Activated naive CD8-positive, alpha-beta T cell treated with anti-CD3 and anti-CD28 coated beads, Interleukin-2, amount 10 ng/mL, durations not matched to agents 7 days and 5 days (primary cell): ENCODE measurements around the gene ITIH5. TPM values are rescaled to one million over a fixed set of nuclear protein-coding genes. Genes with fewer than 3 reads are reported as not detected.

Experiments
- ATAC-seq: fragments of 150-1000 bp; cut with Tn5 transposase; one replicate; pipeline ENCODE4 v1.10.0; 2021; ENCODE audit warnings: low read depth, moderate library complexity
- POLR2A ChIA-PET: fragments of 350-600 bp; sonication (Branson Sonifier 250); formaldehyde crosslinking; loops from one replicate; lab custom pipeline; 2021; ENCODE audit warnings: antibody characterized with exemption; lab: Charles Lee
- DNase-seq: peaks from one replicate; pipeline ENCODE4 v3.0.0; 2021
- H3K27ac Mint-ChIP-seq: one replicate; pipeline ENCODE4 v1.8.0; 2022; ENCODE audit warnings: mild to moderate bottlenecking, mixed read lengths
- H3K27me3 Mint-ChIP-seq: one replicate; pipeline ENCODE4 v1.8.0; 2022; ENCODE audit warnings: mild to moderate bottlenecking, moderate library complexity, mixed read lengths
- H3K36me3 Mint-ChIP-seq: one replicate; pipeline ENCODE4 v1.8.0; 2021; ENCODE audit warnings: mild to moderate bottlenecking, mixed read lengths
- H3K4me1 Mint-ChIP-seq: one replicate; pipeline ENCODE4 v1.8.0; 2021; ENCODE audit warnings: mixed read lengths
- H3K4me3 Mint-ChIP-seq: one replicate; pipeline ENCODE4 v1.8.0; 2022; ENCODE audit warnings: mild to moderate bottlenecking, moderate library complexity, mixed read lengths
- H3K9me3 Mint-ChIP-seq: one replicate; pipeline ENCODE4 v1.8.0; 2021; ENCODE audit warnings: mixed read lengths
- total RNA-seq, 2 experiments: library from RNA; stranded (reverse); gene quantifications; one replicate each; pipeline ENCODE4 v1.2.3, GENCODE V29; 2021

ITIH5 gene
- total RNA-seq, 2 experiments from 2014 or later = not detected

GRCh38 chr10:7544203-7544602 lies 122.6 kb downstream of the ITIH5 start:
- peaks cover 3% of the 10 kb centered on the region for H3K36me3 Mint-ChIP-seq

GRCh38 chr10:7542189-7542914 lies 124.4 kb downstream of the ITIH5 start:
- Mint-ChIP-seq H3K4me1 (peaks cover 8% of the 10 kb centered on the region), H3K27me3 (no peaks in the 10 kb centered on the region), H3K27ac (no peak overlapping the region), H3K36me3 (peaks cover 9% of the 10 kb centered on the region), H3K9me3 (peaks cover 11% of the 10 kb centered on the region), H3K4me3 (no peak overlapping the region)
- ATAC-seq = no peak
- POLR2A ChIA-PET = no interaction called here
- no peak for DNase-seq

More at GRCh38 chr10:7544203-7544602, 122.6 kb downstream of the ITIH5 start:
- POLR2A ChIA-PET = no interaction called here
- DNase-seq (no peak), ATAC-seq (no peak)
- Mint-ChIP-seq H3K27me3 (no peaks in the 10 kb centered on the region), H3K9me3 (peaks cover 3% of the 10 kb centered on the region), H3K27ac (no peak overlapping the region), H3K4me1 (peaks cover 3% of the 10 kb centered on the region), H3K4me3 (no peak overlapping the region)

- peaks cover 8% of the 10 kb centered on the region for H3K4me1 Mint-ChIP-seq
- ATAC-seq = no peak
- peaks cover 11% of the 10 kb centered on the region for H3K9me3 Mint-ChIP-seq
- no peaks in the 10 kb centered on the region for H3K27me3 Mint-ChIP-seq
- peaks cover 9% of the 10 kb centered on the region for H3K36me3 Mint-ChIP-seq
- no peak overlapping the region for H3K27ac Mint-ChIP-seq
- POLR2A ChIA-PET = no interaction called here
- DNase-seq = no peak
- no peak overlapping the region for H3K4me3 Mint-ChIP-seq
Measured at GRCh38 chr10:7541137-7542087, 125.4 kb downstream of the ITIH5 start.

- H3K4me1 Mint-ChIP-seq = peaks cover 8% of the 10 kb centered on the region
- ATAC-seq (peak; percentile 33), DNase-seq (no peak)
- peak overlapping the region; percentile 8 for H3K27ac Mint-ChIP-seq
- H3K4me3 Mint-ChIP-seq = no peak overlapping the region
- POLR2A ChIA-PET = no interaction called here
- peaks cover 11% of the 10 kb centered on the region for H3K9me3 Mint-ChIP-seq
- H3K36me3 Mint-ChIP-seq = peaks cover 9% of the 10 kb centered on the region
- peaks cover 2% of the 10 kb centered on the region for H3K27me3 Mint-ChIP-seq
Measured at GRCh38 chr10:7538970-7539654, 127.7 kb downstream of the ITIH5 start.

DNA sequence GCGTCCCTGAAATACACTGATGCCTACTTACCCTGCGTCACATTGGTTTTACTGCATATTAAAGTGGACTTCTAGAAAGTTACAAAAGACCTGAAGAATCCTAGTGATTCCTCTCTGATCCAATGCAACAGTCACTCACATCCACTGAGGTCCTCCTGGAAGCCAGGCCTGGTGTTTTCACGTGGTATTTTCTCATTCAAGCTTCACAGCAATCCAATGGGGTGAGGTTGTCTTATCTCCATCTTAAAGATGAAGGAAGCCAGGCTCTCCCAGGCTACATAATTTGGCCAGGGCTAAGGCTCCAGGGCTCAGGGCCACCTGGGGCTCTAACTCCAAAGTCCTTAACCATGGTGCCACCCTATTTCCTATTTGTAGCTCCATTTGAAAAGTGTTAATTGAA lies 129.6 kb downstream of the ITIH5 start:
- peaks cover 11% of the 10 kb centered on the region for H3K9me3 Mint-ChIP-seq
- H3K4me3 Mint-ChIP-seq = no peak overlapping the region
- H3K27me3 Mint-ChIP-seq = peaks cover 2% of the 10 kb centered on the region
- ATAC-seq (no peak), DNase-seq (no peak)
- POLR2A ChIA-PET = no interaction called here
- peaks cover 8% of the 10 kb centered on the region for H3K4me1 Mint-ChIP-seq
- no peak overlapping the region for H3K27ac Mint-ChIP-seq
- peaks cover 9% of the 10 kb centered on the region for H3K36me3 Mint-ChIP-seq

DNA sequence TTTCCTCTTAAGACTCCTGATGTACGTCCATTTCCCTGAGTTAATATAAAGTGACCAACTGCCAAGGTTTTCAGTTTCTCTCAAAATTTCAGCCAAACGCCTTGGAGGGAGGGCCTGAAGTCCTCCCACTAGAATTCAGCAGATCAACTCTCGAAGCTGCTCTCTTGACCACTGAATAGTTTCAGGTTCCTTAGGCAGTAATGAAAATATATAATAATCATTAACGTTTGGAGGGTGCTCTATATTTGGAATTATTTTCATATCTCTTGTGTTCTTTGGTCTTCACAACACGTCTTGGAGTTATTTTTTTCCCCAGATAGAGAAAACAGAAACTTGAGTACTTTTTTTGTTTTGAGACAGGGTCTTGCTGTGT lies 132.3 kb downstream of the ITIH5 start:
- Mint-ChIP-seq H3K27ac (no peak overlapping the region), H3K4me3 (no peak overlapping the region)
- POLR2A ChIA-PET = no interaction called here

DNA sequence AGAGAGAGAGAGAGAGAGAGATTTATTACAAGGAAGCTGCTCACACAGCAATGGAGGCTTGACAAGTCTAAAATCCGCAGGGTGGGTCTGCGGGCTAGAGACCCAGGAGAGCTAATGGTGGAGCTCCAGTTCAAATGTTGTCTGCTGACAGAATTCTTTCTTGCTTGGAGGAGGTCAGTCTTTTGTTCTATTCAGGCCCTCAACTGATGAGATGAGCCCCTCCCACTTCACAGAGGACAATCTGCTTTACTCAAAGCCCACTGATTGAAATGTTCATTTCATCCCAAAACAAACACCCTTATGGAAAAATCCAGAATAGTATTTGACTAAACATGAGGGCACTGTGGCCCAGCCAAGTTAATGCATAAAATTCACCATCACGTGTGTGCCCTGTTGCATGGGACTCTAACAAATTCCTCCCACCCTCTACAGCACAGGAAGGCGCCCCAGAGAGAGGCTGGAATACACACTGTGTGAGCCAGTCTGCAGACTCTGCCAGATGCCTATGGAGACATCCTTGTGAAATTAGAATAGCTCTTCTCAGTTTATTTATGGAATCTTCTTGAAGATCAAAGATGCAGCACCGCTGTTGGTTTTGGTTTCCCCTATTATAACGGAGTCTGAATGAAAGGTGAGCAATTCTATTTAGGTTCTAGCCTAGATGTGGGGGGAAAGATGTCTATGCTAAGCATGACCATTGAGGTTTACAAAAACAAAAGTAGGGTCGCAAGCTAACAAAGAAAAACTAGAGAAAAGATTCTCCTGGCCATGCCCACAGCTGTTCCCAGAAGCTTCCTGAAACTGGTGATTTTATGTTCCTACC lies 132.9 kb downstream of the ITIH5 start:
- Mint-ChIP-seq H3K4me3 (no peak overlapping the region), H3K27me3 (peaks cover 19% of the 10 kb centered on the region), H3K36me3 (peaks cover 4% of the 10 kb centered on the region), H3K9me3 (peaks cover 5% of the 10 kb centered on the region), H3K4me1 (peaks cover 1% of the 10 kb centered on the region), H3K27ac (no peak overlapping the region)
- POLR2A ChIA-PET = no interaction called here
- no peak for DNase-seq
- ATAC-seq = no peak

More for the DNA sequence above, 132.3 kb downstream of the ITIH5 start:
- peaks cover 7% of the 10 kb centered on the region for H3K4me1 Mint-ChIP-seq
- H3K27me3 Mint-ChIP-seq = peaks cover 15% of the 10 kb centered on the region
- H3K36me3 Mint-ChIP-seq = peaks cover 9% of the 10 kb centered on the region
- peaks cover 10% of the 10 kb centered on the region for H3K9me3 Mint-ChIP-seq
- DNase-seq (no peak), ATAC-seq (no peak)

GRCh38 chr10:7532723-7533498 lies 133.9 kb downstream of the ITIH5 start:
- Mint-ChIP-seq H3K27ac (no peak overlapping the region), H3K36me3 (no peaks in the 10 kb centered on the region), H3K4me1 (no peaks in the 10 kb centered on the region), H3K9me3 (no peaks in the 10 kb centered on the region), H3K4me3 (no peak overlapping the region), H3K27me3 (peaks cover 24% of the 10 kb centered on the region)
- POLR2A ChIA-PET = no interaction called here
- DNase-seq = no peak
- no peak for ATAC-seq

GRCh38 chr10:7529638-7530037 lies 137.1 kb downstream of the ITIH5 start:
- Mint-ChIP-seq H3K9me3 (no peaks in the 10 kb centered on the region), H3K27ac (no peak overlapping the region), H3K4me1 (peaks cover 7% of the 10 kb centered on the region), H3K4me3 (no peak overlapping the region), H3K27me3 (peaks cover 30% of the 10 kb centered on the region), H3K36me3 (no peaks in the 10 kb centered on the region)
- DNase-seq = no peak
- POLR2A ChIA-PET = no interaction called here
- ATAC-seq = no peak

DNA sequence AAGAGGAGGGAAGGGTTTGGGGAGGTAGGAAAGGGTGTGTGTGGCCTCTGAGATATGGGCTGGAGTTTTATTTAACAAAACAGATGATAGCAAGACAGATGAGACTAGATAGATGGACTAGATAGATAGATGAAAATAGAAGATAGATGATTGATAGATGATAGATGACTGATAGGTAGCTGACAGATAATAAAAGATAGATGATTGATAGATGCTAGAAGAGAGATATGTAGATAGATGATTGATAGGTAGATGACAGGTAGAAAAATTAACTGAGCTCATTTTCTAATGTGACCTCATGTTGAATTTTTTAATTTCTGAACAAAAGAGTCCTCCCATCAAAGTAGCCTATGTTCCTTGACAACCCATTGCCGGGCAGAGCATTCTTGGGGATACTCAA lies 139.3 kb downstream of the ITIH5 start:
- H3K9me3 Mint-ChIP-seq = no peaks in the 10 kb centered on the region
- no peak overlapping the region for H3K27ac Mint-ChIP-seq
- no peak overlapping the region for H3K4me3 Mint-ChIP-seq
- H3K27me3 Mint-ChIP-seq = peaks cover 30% of the 10 kb centered on the region
- peaks cover 21% of the 10 kb centered on the region for H3K4me1 Mint-ChIP-seq
- no peaks in the 10 kb centered on the region for H3K36me3 Mint-ChIP-seq
- POLR2A ChIA-PET = interaction anchor here (0.8 kb wide), 1 partner anchor 43 kb away, joined by 3 read pairs; no protein-coding TSS in a partner anchor
- no peak for ATAC-seq
- no peak for DNase-seq

DNA sequence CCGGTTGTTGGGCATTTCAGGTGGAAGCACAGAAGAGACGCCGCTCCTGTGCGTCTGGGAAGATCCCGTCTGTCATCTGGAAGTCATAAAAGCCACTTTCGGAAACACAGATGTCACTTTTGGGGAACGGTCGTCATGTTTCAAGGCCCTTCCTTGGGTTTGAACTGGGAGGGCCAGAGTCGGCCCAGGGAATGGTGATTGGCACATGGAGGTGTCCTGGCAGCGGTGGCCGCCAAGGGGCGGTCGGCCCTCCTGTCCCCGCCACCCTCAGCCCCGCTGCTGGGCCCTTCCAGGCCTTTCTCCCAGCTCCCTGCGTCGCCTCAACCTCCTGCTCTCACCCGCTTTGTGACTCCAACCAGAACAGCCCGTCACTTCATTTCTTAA lies 140.8 kb downstream of the ITIH5 start:
- ATAC-seq = no peak
- Mint-ChIP-seq H3K9me3 (no peaks in the 10 kb centered on the region), H3K27me3 (peaks cover 22% of the 10 kb centered on the region), H3K27ac (no peak overlapping the region), H3K4me3 (no peak overlapping the region), H3K36me3 (peaks cover 3% of the 10 kb centered on the region), H3K4me1 (peaks cover 25% of the 10 kb centered on the region)
- POLR2A ChIA-PET = interaction anchor here (1.0 kb wide), 2 partner anchors 42 to 161 kb away, joined by 3 read pairs; no protein-coding TSS in a partner anchor
- DNase-seq = no peak
